Heart left ventricle (tissue), 13 donors: ENCODE measurements around the gene FSD1L.

Source experiments
- POLR2A ChIP-seq, 2 donors: fragments of 450-650 bp; IDR thresholded peaks; one replicate each; pipeline ENCODE4 v1.6.1; 2017; ENCODE audit warnings: antibody characterized with exemption in 2 of 2, mild to moderate bottlenecking in 2 of 2, moderate library complexity in 2 of 2
- TF ChIP-seq, protein P1 (sequence below), 12 donors: fragments of 200-600 bp; sonication (generic) in 4 of 12; IDR thresholded peaks; one replicate each; pipeline versions ENCODE4 v1.5.0 to v1.8.0; 2018 to 2022; ENCODE audit warnings: antibody characterized with exemption in 12 of 12, mild to moderate bottlenecking in 5 of 12
- donor health status: ischemic (EF 13 %, LVEDD 7.1; RV severe dilation, severe dysfunction).
- donor health status: DM: no; HTN: yes; CAD: no.
- donor health status: DM: no; HTN: no; CAD: no.
- donor health status: ischemic (EF 25% LVEDD 6.9; RV normal size, moderate dysfunction).
- donor health status: ischemic (EF 25% LVEDD 5.7; RV mildly dilated, moderate dysfunction).
- donor health status: ischemic (EF 35%, LVEDD 5.7; RV mildly dilated, moderate dysfunction).
- donor health status: nonischemic (EF 11% LVEDD 7.7; RV severe dilation, severe dysfunction).
- donor health status: DM: yes; HTN: yes; CAD: no.
- donor health status: PGD.
- donor health status: ischemic (EF 29% LVEDD 5.4; RV normal size, mild dysfunction).
- donor health status: nonischemic (EF 23%, LVEDD 6.1; RV moderate dilation, normal function).

DNA sequence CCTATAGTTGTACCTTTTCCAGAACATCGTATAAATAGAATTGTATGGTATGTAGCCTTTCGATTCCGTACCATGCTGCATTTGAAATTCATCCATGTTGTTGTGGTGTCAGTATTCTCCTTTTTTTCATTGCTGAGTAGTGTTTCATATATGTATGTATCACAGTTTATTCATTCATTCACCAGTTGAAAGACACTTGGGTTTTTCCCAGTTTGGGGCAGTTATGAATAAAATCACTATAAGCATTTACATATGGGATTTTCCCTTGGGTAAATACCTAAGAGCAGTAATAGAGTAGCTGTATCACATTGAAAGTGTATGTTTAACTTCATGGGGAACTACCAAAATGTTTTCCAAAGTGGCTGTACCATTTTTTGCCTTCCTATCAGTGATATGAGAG, 94.0 kb downstream of the FSD1L start:
- TF ChIP-seq, protein P1, sequence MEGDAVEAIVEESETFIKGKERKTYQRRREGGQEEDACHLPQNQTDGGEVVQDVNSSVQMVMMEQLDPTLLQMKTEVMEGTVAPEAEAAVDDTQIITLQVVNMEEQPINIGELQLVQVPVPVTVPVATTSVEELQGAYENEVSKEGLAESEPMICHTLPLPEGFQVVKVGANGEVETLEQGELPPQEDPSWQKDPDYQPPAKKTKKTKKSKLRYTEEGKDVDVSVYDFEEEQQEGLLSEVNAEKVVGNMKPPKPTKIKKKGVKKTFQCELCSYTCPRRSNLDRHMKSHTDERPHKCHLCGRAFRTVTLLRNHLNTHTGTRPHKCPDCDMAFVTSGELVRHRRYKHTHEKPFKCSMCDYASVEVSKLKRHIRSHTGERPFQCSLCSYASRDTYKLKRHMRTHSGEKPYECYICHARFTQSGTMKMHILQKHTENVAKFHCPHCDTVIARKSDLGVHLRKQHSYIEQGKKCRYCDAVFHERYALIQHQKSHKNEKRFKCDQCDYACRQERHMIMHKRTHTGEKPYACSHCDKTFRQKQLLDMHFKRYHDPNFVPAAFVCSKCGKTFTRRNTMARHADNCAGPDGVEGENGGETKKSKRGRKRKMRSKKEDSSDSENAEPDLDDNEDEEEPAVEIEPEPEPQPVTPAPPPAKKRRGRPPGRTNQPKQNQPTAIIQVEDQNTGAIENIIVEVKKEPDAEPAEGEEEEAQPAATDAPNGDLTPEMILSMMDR (IDR thresholded peaks at IDR 0.05) = no peak
- no peak for TF ChIP-seq POLR2A (IDR thresholded peaks at IDR 0.05)
